Adipocyte (in vitro differentiated cells): Measurements from ENCODE around the gene CEP131.
A peak's percentile ranks its signal among the peaks of the same experiment; 100 is the strongest.

Experiments used
- DNase-seq: peaks from one replicate; pipeline ENCODE4 v3.0.0-alpha.2; 2015; ENCODE audit warnings: low read depth
- H3K27me3 ChIP-seq: replicated peaks from 2 replicates; pipeline ENCODE4 v1.7.0; 2013; ENCODE audit warnings: mild to moderate bottlenecking, low read length, moderate library complexity; ENCODE audit not compliant: control insufficient read depth, insufficient read depth
- H3K36me3 ChIP-seq: 2 replicates; pipeline ENCODE4 v1.7.0; 2013; ENCODE audit warnings: low read length, mild to moderate bottlenecking, moderate library complexity; ENCODE audit not compliant: control insufficient read depth, insufficient read depth, severe bottlenecking
- H3K4me1 ChIP-seq: 2 replicates; pipeline ENCODE4 v1.7.0; 2013; ENCODE audit warnings: mild to moderate bottlenecking, low read length, moderate library complexity; ENCODE audit not compliant: control insufficient read depth, insufficient read depth
- H3K4me3 ChIP-seq: 2 replicates; pipeline ENCODE4 v1.7.0; 2013; ENCODE audit warnings: mild to moderate bottlenecking, low read length, moderate library complexity
- H3K9ac ChIP-seq: 2 replicates; pipeline ENCODE4 v1.7.0; 2013; ENCODE audit warnings: mild to moderate bottlenecking, low read length, moderate library complexity
- H3K9me3 ChIP-seq: 2 replicates; pipeline ENCODE4 v1.7.0; 2013; ENCODE audit warnings: mild to moderate bottlenecking, low read length, moderate library complexity; ENCODE audit not compliant: control insufficient read depth

CEP131 gene

GRCh38 chr17:81222906-81223761 lies at the start of gene CEP131:
Gene CEP131, minus strand, starts transcription at chr17:81222965. Its CDS starts 2,909 bp downstream, at chr17:81220056.
- peak; percentile 100 for DNase-seq
- H3K9ac ChIP-seq = peak within 1 kb of the TSS; percentile 79

GRCh38 chr17:81271226-81271625 lies 48.5 kb upstream of the CEP131 start:
- Histone ChIP-seq H3K27me3 (no peaks in the 10 kb centered on the region), H3K36me3 (peaks cover 61% of the 10 kb centered on the region), H3K9ac (no peak overlapping the region), H3K4me3 (no peak overlapping the region), H3K9me3 (no peaks in the 10 kb centered on the region), H3K4me1 (peaks cover 9% of the 10 kb centered on the region)
- no peak for DNase-seq

More at GRCh38 chr17:81222906-81223761, at the start of gene CEP131:
- H3K9me3 ChIP-seq = peaks cover 3% of the 10 kb centered on the region
- no peaks in the 10 kb centered on the region for H3K27me3 ChIP-seq
- H3K4me1 ChIP-seq = peaks cover 13% of the 10 kb centered on the region
- H3K36me3 ChIP-seq = no peaks in the 10 kb centered on the region
- peak within 1 kb of the TSS; percentile 82 for H3K4me3 ChIP-seq

GRCh38 chr17:81270279-81270678 lies 47.5 kb upstream of the CEP131 start:
- peaks cover 9% of the 10 kb centered on the region for H3K4me1 ChIP-seq
- no peak for DNase-seq
- H3K36me3 ChIP-seq = peaks cover 63% of the 10 kb centered on the region
- no peak overlapping the region for H3K4me3 ChIP-seq
- no peaks in the 10 kb centered on the region for H3K9me3 ChIP-seq
- H3K9ac ChIP-seq = no peak overlapping the region
- no peaks in the 10 kb centered on the region for H3K27me3 ChIP-seq

GRCh38 chr17:81267390-81268067 lies 44.8 kb upstream of the CEP131 start:
- H3K9ac ChIP-seq = no peak overlapping the region
- H3K4me3 ChIP-seq = no peak overlapping the region
- DNase-seq = no peak
- H3K9me3 ChIP-seq = no peaks in the 10 kb centered on the region
- H3K4me1 ChIP-seq = peaks cover 9% of the 10 kb centered on the region
- no peaks in the 10 kb centered on the region for H3K27me3 ChIP-seq
- peaks cover 63% of the 10 kb centered on the region for H3K36me3 ChIP-seq

- Histone ChIP-seq H3K4me1 (peaks cover 9% of the 10 kb centered on the region), H3K9ac (no peak overlapping the region), H3K27me3 (no peaks in the 10 kb centered on the region), H3K4me3 (no peak overlapping the region), H3K9me3 (no peaks in the 10 kb centered on the region), H3K36me3 (peaks cover 71% of the 10 kb centered on the region)
- no peak for DNase-seq
Observed at GRCh38 chr17:81265576-81265975, 42.8 kb upstream of the CEP131 start.

- Histone ChIP-seq H3K36me3 (peaks cover 73% of the 10 kb centered on the region), H3K27me3 (no peaks in the 10 kb centered on the region), H3K4me1 (peaks cover 9% of the 10 kb centered on the region), H3K4me3 (no peak overlapping the region), H3K9me3 (no peaks in the 10 kb centered on the region), H3K9ac (no peak overlapping the region)
- no peak for DNase-seq
Observed at GRCh38 chr17:81264640-81265039, 41.9 kb upstream of the CEP131 start.

GRCh38 chr17:81263371-81264181 lies 40.8 kb upstream of the CEP131 start:
- DNase-seq = no peak
- H3K4me1 ChIP-seq = peaks cover 9% of the 10 kb centered on the region

GRCh38 chr17:81261582-81262336 lies 39.0 kb upstream of the CEP131 start:
- no peak for DNase-seq
- Histone ChIP-seq H3K27me3 (no peaks in the 10 kb centered on the region), H3K4me3 (no peak overlapping the region), H3K9me3 (no peaks in the 10 kb centered on the region), H3K36me3 (peaks cover 82% of the 10 kb centered on the region), H3K4me1 (peaks cover 5% of the 10 kb centered on the region), H3K9ac (no peak overlapping the region)

More at GRCh38 chr17:81263371-81264181, 40.8 kb upstream of the CEP131 start:
- Histone ChIP-seq H3K27me3 (no peaks in the 10 kb centered on the region), H3K9me3 (no peaks in the 10 kb centered on the region), H3K36me3 (peaks cover 74% of the 10 kb centered on the region), H3K4me3 (no peak overlapping the region), H3K9ac (no peak overlapping the region)

GRCh38 chr17:81261096-81261495 lies 38.3 kb upstream of the CEP131 start:
- peaks cover 11% of the 10 kb centered on the region for H3K4me1 ChIP-seq
- no peaks in the 10 kb centered on the region for H3K27me3 ChIP-seq
- H3K9ac ChIP-seq = no peak overlapping the region
- H3K4me3 ChIP-seq = no peak overlapping the region
- DNase-seq = no peak
- H3K9me3 ChIP-seq = no peaks in the 10 kb centered on the region
- peaks cover 81% of the 10 kb centered on the region for H3K36me3 ChIP-seq

GRCh38 chr17:81260641-81261040 lies 37.9 kb upstream of the CEP131 start:
- no peak for DNase-seq
- peaks cover 16% of the 10 kb centered on the region for H3K4me1 ChIP-seq
- peaks cover 76% of the 10 kb centered on the region for H3K36me3 ChIP-seq
- no peaks in the 10 kb centered on the region for H3K27me3 ChIP-seq
- H3K9me3 ChIP-seq = no peaks in the 10 kb centered on the region
- H3K9ac ChIP-seq = no peak overlapping the region
- H3K4me3 ChIP-seq = no peak overlapping the region
